ENCODE measurements around the gene COPZ2.
"Not testable (repeated sequence)": the region's sequence is repeated elsewhere in the genome, so short reads cannot be mapped to it uniquely, and the experiment has no call there.

COPZ2 gene

DNA sequence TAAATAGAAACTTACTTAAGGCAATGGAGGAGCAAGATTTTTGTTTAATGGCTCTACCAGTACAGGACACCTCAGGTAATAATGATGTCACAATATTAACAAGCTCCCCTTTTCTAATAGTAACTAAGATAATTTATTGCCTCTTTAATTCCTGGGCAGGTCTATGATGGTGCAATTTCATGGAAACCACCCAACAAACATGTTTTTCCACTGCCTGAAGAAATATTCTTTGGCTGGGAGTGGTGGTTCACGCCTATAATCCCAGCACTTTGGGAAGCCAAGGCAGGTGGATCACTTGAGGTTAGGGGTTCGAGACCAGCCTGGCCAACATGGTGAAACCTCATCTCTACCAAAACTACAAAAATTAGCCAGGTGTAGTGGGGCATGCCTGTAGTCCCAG, 30.2 kb upstream of the COPZ2 start:
- not testable (repeated sequence) for H3K27ac ChIP-seq (ENCODE audit: insufficient read depth, low read length, poor library complexity, severe bottlenecking); H3K9me3 ChIP-seq (ENCODE audit: control insufficient read depth, low read length); H3K27me3 ChIP-seq (replicated peaks; ENCODE audit: control insufficient read depth, insufficient read depth, low read length, poor library complexity, severe bottlenecking); H3K4me1 ChIP-seq (ENCODE audit: control insufficient read depth, insufficient read depth, low read length, poor library complexity, severe bottlenecking); H3K4me3 ChIP-seq (ENCODE audit: insufficient read depth, low read depth, low read length, poor library complexity, severe bottlenecking); DNase-seq
- peaks cover 22% of the 10 kb centered on the region for H3K36me3 ChIP-seq (ENCODE audit: control insufficient read depth, insufficient read depth, low read length)

DNA sequence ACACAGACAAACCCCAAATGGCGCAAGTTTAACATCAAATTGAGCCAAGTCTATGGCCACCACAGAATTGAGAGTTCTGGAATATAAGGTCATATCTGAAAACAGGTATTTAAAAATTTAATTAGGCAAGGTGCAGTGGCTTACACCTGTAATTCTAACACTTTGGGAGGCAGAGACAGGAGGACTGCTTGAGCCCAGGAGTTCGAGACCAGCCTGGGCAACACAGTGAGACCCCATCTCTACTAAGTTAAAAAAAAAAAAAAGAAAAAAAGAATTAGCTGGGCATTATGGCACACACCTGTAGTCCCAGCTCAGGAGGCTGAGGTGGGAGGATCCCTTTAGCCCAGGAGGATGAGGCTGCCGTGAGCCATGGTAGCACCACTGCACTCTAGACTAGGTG, 29.6 kb upstream of the COPZ2 start:
- Histone ChIP-seq H3K27me3 (replicated peaks; ENCODE audit: control insufficient read depth, insufficient read depth, low read length, poor library complexity, severe bottlenecking) (no peaks in the 10 kb centered on the region), H3K4me3 (ENCODE audit: insufficient read depth, low read depth, low read length, poor library complexity, severe bottlenecking) (no peak overlapping the region), H3K9me3 (ENCODE audit: control insufficient read depth, low read length) (no peaks in the 10 kb centered on the region), H3K4me1 (ENCODE audit: control insufficient read depth, insufficient read depth, low read length, poor library complexity, severe bottlenecking) (no peaks in the 10 kb centered on the region), H3K27ac (ENCODE audit: insufficient read depth, low read length, poor library complexity, severe bottlenecking) (no peak overlapping the region), H3K36me3 (ENCODE audit: control insufficient read depth, insufficient read depth, low read length) (peaks cover 28% of the 10 kb centered on the region)
- no peak for DNase-seq

DNA sequence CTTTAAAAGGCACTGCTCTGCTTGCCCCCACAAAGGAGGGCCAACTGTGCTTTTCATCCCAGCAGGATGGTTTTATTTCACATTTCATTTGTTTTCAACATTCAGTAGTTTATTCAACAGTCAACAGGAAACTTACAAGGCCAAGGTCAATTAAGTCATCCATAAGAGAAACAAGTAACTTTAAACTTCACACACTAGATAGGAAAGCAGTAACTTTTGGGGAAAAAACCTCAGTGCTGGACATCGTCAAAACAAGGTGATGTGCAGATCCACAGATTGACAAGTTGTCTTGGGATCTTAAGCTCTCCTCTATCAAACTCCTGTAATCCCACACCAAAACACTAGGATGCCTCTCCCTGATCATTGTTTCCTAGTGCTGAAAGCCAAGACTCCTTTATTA, 29.1 kb upstream of the COPZ2 start:
- no peak for DNase-seq
- H3K36me3 ChIP-seq (ENCODE audit: control insufficient read depth, insufficient read depth, low read length) = peaks cover 34% of the 10 kb centered on the region

DNA sequence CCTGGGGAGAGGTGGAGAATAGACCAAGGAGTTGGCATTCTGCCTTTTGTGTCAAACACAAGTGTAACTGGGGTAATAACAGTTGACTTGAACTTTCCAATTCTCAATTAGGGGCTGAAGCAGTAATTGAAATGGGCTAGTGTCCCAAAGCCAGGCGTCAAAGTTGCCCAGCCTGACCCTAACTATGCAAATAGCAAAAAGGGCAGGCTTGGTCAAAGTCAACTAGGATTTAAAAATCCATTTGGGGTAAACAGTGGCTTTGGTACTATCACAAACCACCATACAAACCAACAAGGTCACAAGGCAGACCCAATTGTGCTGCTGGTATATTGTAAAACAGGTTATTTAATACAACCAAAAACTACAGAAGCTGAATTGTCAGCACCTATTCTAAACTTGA, 28.6 kb upstream of the COPZ2 start:
- Histone ChIP-seq H3K36me3 (ENCODE audit: control insufficient read depth, insufficient read depth, low read length) (peaks cover 34% of the 10 kb centered on the region), H3K27ac (ENCODE audit: insufficient read depth, low read length, poor library complexity, severe bottlenecking) (no peak overlapping the region), H3K27me3 (replicated peaks; ENCODE audit: control insufficient read depth, insufficient read depth, low read length, poor library complexity, severe bottlenecking) (no peaks in the 10 kb centered on the region), H3K4me3 (ENCODE audit: insufficient read depth, low read depth, low read length, poor library complexity, severe bottlenecking) (no peak overlapping the region), H3K4me1 (ENCODE audit: control insufficient read depth, insufficient read depth, low read length, poor library complexity, severe bottlenecking) (no peaks in the 10 kb centered on the region), H3K9me3 (ENCODE audit: control insufficient read depth, low read length) (no peaks in the 10 kb centered on the region)
- no peak for DNase-seq

More for the DNA sequence above, 29.1 kb upstream of the COPZ2 start:
- Histone ChIP-seq H3K4me1 (ENCODE audit: control insufficient read depth, insufficient read depth, low read length, poor library complexity, severe bottlenecking) (no peaks in the 10 kb centered on the region), H3K4me3 (ENCODE audit: insufficient read depth, low read depth, low read length, poor library complexity, severe bottlenecking) (no peak overlapping the region), H3K27me3 (replicated peaks; ENCODE audit: control insufficient read depth, insufficient read depth, low read length, poor library complexity, severe bottlenecking) (no peaks in the 10 kb centered on the region), H3K9me3 (ENCODE audit: control insufficient read depth, low read length) (no peaks in the 10 kb centered on the region), H3K27ac (ENCODE audit: insufficient read depth, low read length, poor library complexity, severe bottlenecking) (no peak overlapping the region)

DNA sequence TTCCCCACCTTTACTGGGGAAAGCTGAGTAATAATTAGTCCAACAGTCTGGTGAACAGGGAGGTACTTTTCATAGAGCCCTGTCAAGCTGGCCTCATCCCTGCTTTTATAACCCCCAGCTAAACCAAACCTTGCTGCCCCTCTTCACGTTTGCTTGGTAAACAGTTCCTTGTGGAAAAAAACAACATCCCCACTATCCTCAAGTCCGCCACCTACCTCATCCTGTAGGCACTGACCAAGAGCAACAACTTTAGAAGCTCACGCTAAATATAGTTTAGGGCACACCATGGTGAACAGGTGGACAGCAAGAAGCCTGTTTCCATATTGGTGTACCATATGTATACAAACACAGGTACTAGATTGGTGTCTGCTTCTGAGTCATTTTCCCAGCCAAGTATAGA, 27.0 kb upstream of the COPZ2 start:
- no peak overlapping the region for H3K4me3 ChIP-seq (ENCODE audit: insufficient read depth, low read depth, low read length, poor library complexity, severe bottlenecking)
- no peaks in the 10 kb centered on the region for H3K9me3 ChIP-seq (ENCODE audit: control insufficient read depth, low read length)
- no peak overlapping the region for H3K27ac ChIP-seq (ENCODE audit: insufficient read depth, low read length, poor library complexity, severe bottlenecking)
- DNase-seq = no peak
- H3K27me3 ChIP-seq (replicated peaks; ENCODE audit: control insufficient read depth, insufficient read depth, low read length, poor library complexity, severe bottlenecking) = no peaks in the 10 kb centered on the region
- H3K4me1 ChIP-seq (ENCODE audit: control insufficient read depth, insufficient read depth, low read length, poor library complexity, severe bottlenecking) = no peaks in the 10 kb centered on the region
- peaks cover 45% of the 10 kb centered on the region for H3K36me3 ChIP-seq (ENCODE audit: control insufficient read depth, insufficient read depth, low read length)

DNA sequence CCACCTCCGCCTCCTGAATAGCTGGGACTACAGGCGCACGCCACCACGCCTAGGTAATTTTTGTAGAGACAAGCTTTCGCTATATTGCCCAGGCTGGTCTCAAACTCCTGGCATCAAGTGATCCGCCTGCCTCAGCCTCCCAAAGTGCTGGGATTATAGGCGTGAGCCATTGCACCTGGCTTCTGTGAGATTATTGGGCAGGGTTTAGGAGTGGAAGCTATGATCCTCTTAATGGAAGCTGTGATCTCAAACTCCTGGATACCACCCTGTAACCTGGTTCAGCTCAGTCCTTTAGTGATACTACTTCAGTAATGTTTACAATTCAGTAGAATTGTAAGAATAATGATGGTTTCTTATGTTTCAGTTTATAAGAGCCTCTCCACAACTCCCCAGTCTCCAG, 24.7 kb upstream of the COPZ2 start:
- H3K27ac ChIP-seq (ENCODE audit: insufficient read depth, low read length, poor library complexity, severe bottlenecking) = no peak overlapping the region
- H3K9me3 ChIP-seq (ENCODE audit: control insufficient read depth, low read length) = no peaks in the 10 kb centered on the region
- no peak overlapping the region for H3K4me3 ChIP-seq (ENCODE audit: insufficient read depth, low read depth, low read length, poor library complexity, severe bottlenecking)
- no peak for DNase-seq
- H3K4me1 ChIP-seq (ENCODE audit: control insufficient read depth, insufficient read depth, low read length, poor library complexity, severe bottlenecking) = no peaks in the 10 kb centered on the region
- no peaks in the 10 kb centered on the region for H3K27me3 ChIP-seq (replicated peaks; ENCODE audit: control insufficient read depth, insufficient read depth, low read length, poor library complexity, severe bottlenecking)
- H3K36me3 ChIP-seq (ENCODE audit: control insufficient read depth, insufficient read depth, low read length) = peaks cover 64% of the 10 kb centered on the region

DNA sequence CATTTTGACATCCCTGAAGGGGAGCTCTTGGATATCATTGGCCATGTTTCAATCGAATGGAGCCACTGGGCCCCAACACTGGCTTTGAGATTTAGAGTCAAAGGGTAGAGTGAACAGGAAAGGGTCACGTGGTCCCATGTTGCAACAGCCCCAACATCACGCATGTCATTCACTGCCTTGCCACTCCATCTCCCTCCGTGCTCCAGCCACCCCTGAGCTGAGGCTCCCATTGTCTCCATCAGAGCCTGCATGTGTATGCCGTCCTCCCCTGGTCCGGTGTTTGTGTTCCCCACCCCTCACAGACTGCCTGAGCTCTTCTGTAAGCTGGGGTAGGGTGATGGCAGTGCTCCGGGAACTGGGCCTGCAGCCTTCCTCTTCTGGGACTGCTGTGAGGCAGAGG, 22.7 kb upstream of the COPZ2 start:
- Histone ChIP-seq H3K4me1 (ENCODE audit: control insufficient read depth, insufficient read depth, low read length, poor library complexity, severe bottlenecking) (no peaks in the 10 kb centered on the region), H3K27me3 (replicated peaks; ENCODE audit: control insufficient read depth, insufficient read depth, low read length, poor library complexity, severe bottlenecking) (no peaks in the 10 kb centered on the region), H3K36me3 (ENCODE audit: control insufficient read depth, insufficient read depth, low read length) (peaks cover 84% of the 10 kb centered on the region), H3K9me3 (ENCODE audit: control insufficient read depth, low read length) (no peaks in the 10 kb centered on the region), H3K4me3 (ENCODE audit: insufficient read depth, low read depth, low read length, poor library complexity, severe bottlenecking) (no peak overlapping the region), H3K27ac (ENCODE audit: insufficient read depth, low read length, poor library complexity, severe bottlenecking) (no peak overlapping the region)
- DNase-seq = no peak

DNA sequence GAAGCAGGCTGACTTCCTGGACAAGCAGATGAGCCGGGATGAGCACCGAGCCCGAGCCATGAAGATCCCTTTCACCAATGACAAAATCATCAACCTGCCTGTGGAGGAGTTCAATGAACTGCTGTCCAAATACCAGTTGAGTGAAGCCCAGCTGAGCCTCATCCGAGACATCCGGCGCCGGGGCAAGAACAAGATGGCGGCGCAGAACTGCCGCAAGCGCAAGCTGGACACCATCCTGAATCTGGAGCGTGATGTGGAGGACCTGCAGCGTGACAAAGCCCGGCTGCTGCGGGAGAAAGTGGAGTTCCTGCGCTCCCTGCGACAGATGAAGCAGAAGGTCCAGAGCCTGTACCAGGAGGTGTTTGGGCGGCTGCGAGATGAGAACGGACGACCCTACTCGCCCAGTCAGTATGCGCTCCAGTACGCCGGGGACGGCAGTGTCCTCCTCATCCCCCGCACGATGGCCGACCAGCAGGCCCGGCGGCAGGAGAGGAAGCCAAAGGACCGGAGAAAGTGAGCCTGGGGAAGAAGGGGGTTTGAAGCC, 21.6 kb upstream of the COPZ2 start:
- H3K27me3 ChIP-seq (replicated peaks; ENCODE audit: control insufficient read depth, insufficient read depth, low read length, poor library complexity, severe bottlenecking) = no peaks in the 10 kb centered on the region
- no peak for DNase-seq
- no peaks in the 10 kb centered on the region for H3K4me1 ChIP-seq (ENCODE audit: control insufficient read depth, insufficient read depth, low read length, poor library complexity, severe bottlenecking)
- no peak overlapping the region for H3K27ac ChIP-seq (ENCODE audit: insufficient read depth, low read length, poor library complexity, severe bottlenecking)
- H3K9me3 ChIP-seq (ENCODE audit: control insufficient read depth, low read length) = no peaks in the 10 kb centered on the region
- H3K4me3 ChIP-seq (ENCODE audit: insufficient read depth, low read depth, low read length, poor library complexity, severe bottlenecking) = no peak overlapping the region
- H3K36me3 ChIP-seq (ENCODE audit: control insufficient read depth, insufficient read depth, low read length) = peaks cover 79% of the 10 kb centered on the region

DNA sequence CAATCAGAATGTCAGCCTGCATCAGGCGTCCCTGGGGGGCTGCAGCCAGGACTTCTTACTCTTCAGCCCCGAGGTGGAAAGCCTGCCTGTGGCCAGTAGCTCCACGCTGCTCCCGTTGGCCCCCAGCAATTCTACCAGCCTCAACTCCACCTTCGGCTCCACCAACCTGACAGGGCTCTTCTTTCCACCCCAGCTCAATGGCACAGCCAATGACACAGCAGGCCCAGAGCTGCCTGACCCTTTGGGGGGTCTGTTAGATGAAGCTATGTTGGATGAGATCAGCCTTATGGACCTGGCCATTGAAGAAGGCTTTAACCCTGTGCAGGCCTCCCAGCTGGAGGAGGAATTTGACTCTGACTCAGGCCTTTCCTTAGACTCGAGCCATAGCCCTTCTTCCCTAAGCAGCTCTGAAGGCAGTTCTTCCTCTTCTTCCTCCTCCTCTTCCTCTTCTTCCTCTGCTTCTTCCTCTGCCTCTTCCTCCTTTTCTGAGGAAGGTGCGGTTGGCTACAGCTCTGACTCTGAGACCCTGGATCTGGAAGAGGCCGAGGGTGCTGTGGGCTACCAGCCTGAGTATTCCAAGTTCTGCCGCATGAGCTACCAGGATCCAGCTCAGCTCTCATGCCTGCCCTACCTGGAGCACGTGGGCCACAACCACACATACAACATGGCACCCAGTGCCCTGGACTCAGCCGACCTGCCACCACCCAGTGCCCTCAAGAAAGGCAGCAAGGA, 21.0 kb upstream of the COPZ2 start:
- Histone ChIP-seq H3K27ac (ENCODE audit: insufficient read depth, low read length, poor library complexity, severe bottlenecking) (no peak overlapping the region), H3K9me3 (ENCODE audit: control insufficient read depth, low read length) (no peaks in the 10 kb centered on the region), H3K4me3 (ENCODE audit: insufficient read depth, low read depth, low read length, poor library complexity, severe bottlenecking) (no peak overlapping the region), H3K4me1 (ENCODE audit: control insufficient read depth, insufficient read depth, low read length, poor library complexity, severe bottlenecking) (no peaks in the 10 kb centered on the region), H3K36me3 (ENCODE audit: control insufficient read depth, insufficient read depth, low read length) (peaks cover 76% of the 10 kb centered on the region), H3K27me3 (replicated peaks; ENCODE audit: control insufficient read depth, insufficient read depth, low read length, poor library complexity, severe bottlenecking) (no peaks in the 10 kb centered on the region)
- no peak for DNase-seq

DNA sequence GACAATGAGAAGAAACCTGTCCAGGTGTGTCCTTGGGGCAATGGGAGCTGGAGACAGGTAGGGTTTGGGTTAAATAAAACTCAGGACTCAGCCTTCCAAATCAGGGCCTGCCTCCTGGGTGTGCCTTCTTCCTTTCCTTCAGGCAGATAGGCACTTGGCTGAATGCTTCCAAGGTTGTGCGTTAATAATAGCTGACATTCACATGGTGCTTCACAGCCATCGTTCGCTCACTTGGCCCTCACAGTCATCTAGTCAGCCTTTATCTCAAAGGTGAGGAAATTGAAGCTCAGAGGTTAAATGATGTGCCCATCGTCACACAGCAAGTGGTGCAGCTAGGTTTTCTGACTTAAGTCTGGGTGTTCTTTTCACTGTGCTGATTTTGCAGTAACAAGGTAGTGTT, 20.0 kb upstream of the COPZ2 start:
- Histone ChIP-seq H3K27ac (ENCODE audit: insufficient read depth, low read length, poor library complexity, severe bottlenecking) (no peak overlapping the region), H3K4me1 (ENCODE audit: control insufficient read depth, insufficient read depth, low read length, poor library complexity, severe bottlenecking) (peaks cover 3% of the 10 kb centered on the region), H3K27me3 (replicated peaks; ENCODE audit: control insufficient read depth, insufficient read depth, low read length, poor library complexity, severe bottlenecking) (no peaks in the 10 kb centered on the region), H3K4me3 (ENCODE audit: insufficient read depth, low read depth, low read length, poor library complexity, severe bottlenecking) (no peak overlapping the region), H3K9me3 (ENCODE audit: control insufficient read depth, low read length) (no peaks in the 10 kb centered on the region), H3K36me3 (ENCODE audit: control insufficient read depth, insufficient read depth, low read length) (peaks cover 76% of the 10 kb centered on the region)
- no peak for DNase-seq

Data from effector memory CD4-positive, alpha-beta T cell (primary cell).